ENCODE data around the gene PRPF8. TPM values are rescaled to one million over a fixed set of nuclear protein-coding genes. Genes with fewer than 3 reads are reported as not detected.
A peak's percentile ranks its signal among the peaks of the same experiment; 100 is the strongest.

The PRPF8 gene
- total and polyA plus RNA-seq, 2 of the 8 experiments (the other 6 are each of a cell fraction or from before 2014, with no cell fraction given): 329 to 337 TPM

GRCh38 chr17:1627182-1627981, 57.3 kb downstream of the PRPF8 start:
- Histone ChIP-seq H3K4me3 (ENCODE audit: extremely low read depth in 1 of 4, insufficient read depth in 2 of 4, low read depth in 3 of 4, low read length in 4 of 4) (peak overlapping the region; percentile 67 to 79 (median 68)), H4K20me1 (replicated peaks in 1 of 2; ENCODE audit: control insufficient read depth in 1 of 2, insufficient read depth in 2 of 2, low read length in 2 of 2) (peaks cover 0 to 4% of the 10 kb centered on the region in 2 experiments), H3K9me3 (ENCODE audit: insufficient read depth in 2 of 2, low read depth in 1 of 2, low read length in 1 of 2) (no peaks in the 10 kb centered on the region), H3K27me3 (replicated peaks in 1 of 4; ENCODE audit: control insufficient read depth in 3 of 4, extremely low read depth in 1 of 4, insufficient read depth in 3 of 4, low read length in 3 of 4) (peaks cover 0 to 13% (median 5%) of the 10 kb centered on the region in 4 experiments; a peak in 5 of 7 replicates), H3K27ac (ENCODE audit: low read depth, low read length) (no peak overlapping the region), H3K23me2 (ENCODE audit: low read depth, low read length) (peaks cover 14% of the 10 kb centered on the region), H2BK12ac (ENCODE audit: low read depth, low read length) (no peak overlapping the region), H2AFZ (ENCODE audit: low read length) (peak overlapping the region; percentile 26; the same call in 1 of the 2 replicates), H4K91ac (replicated peaks; ENCODE audit: insufficient read length, low read length) (no peak overlapping the region), H3K4me2 (ENCODE audit: insufficient read depth in 1 of 2, low read depth in 2 of 2, low read length in 2 of 2) (peak overlapping the region; percentile 93 to 100), H2BK120ac (replicated peaks; ENCODE audit: low read depth, low read length) (no peak overlapping the region), H4K8ac (ENCODE audit: extremely low read depth, insufficient read depth, low read length) (peak overlapping the region; percentile 89), H3K18ac (ENCODE audit: extremely low read depth, low read length) (no peak overlapping the region), H2BK15ac (ENCODE audit: low read length) (peak overlapping the region; percentile 90), H3K79me2 (ENCODE audit: control insufficient read depth in 1 of 2, insufficient read depth in 2 of 2, low read length in 2 of 2) (no peaks in the 10 kb centered on the region), H2AK5ac (ENCODE audit: low read depth, low read length) (no peak overlapping the region), H3K56ac (replicated peaks; ENCODE audit: insufficient read length, low read depth, low read length) (no peak overlapping the region), H3K9ac (replicated peaks in 1 of 4; ENCODE audit: extremely low read depth in 1 of 4, low read depth in 3 of 4, low read length in 3 of 4) (no peak overlapping the region), H3K79me1 (ENCODE audit: low read depth, low read length) (no peaks in the 10 kb centered on the region), H3K36me3 (ENCODE audit: control insufficient read depth in 2 of 4, insufficient read depth in 4 of 4, low read length in 3 of 4) (no peaks in the 10 kb centered on the region), H3K23ac (ENCODE audit: insufficient read length) (no peak overlapping the region), H3K4ac (replicated peaks; ENCODE audit: insufficient read length, low read depth, low read length) (no peak overlapping the region), H4K5ac (ENCODE audit: insufficient read length, low read depth, low read length) (no peak overlapping the region), H2BK5ac (ENCODE audit: low read depth, low read length) (no peak overlapping the region), H3K14ac (ENCODE audit: insufficient read length) (no peak overlapping the region), H3K4me1 (replicated peaks in 1 of 4; ENCODE audit: control insufficient read depth in 3 of 4, insufficient read depth in 4 of 4, low read length in 3 of 4) (peaks cover 0 to 7% (median 5%) of the 10 kb centered on the region in 4 experiments; a peak in 6 of 7 replicates), H2BK20ac (ENCODE audit: low read length) (0 out of 2 replicates have a peak overlapping the region, but pooled peaks have one; percentile 22)
- DNase-seq (ENCODE audit: low read depth in 1 of 2, low spot score in 2 of 2) (peak in 1 of 2 experiments; percentile 64), FAIRE-seq (no peak)
- 42% methylated on average over 25 of the region's 39 CpGs; no CpG with 5 or more reads in 1 of the 2 experiments for WGBS, 2 experiments (ENCODE audit: extremely low coverage in 1 of 2, insufficient coverage in 1 of 2, insufficient read length in 1 of 2, insufficient replicate concordance in 2 of 2, low coverage in 1 of 2, low lambda C conversion rate in 2 of 2, missing lambda C conversion rate in 1 of 2)
- TF ChIP-seq POLR2A (IDR thresholded peaks at IDR 0.05; ENCODE audit: control extremely low read depth in 1 of 2, low read depth in 2 of 2, low read length in 2 of 2): no peak
- TF ChIP-seq CEBPB (IDR thresholded peaks at IDR 0.05; ENCODE audit: low read depth, low read length): peak; percentile 83
- ChIA-PET CTCF (ENCODE audit: partially characterized antibody) (interaction anchor here (0.9 to 14.5 kb wide), 9 partner anchors 12 to 94 kb away, joined by 3 to 146 read pairs (median 4); no protein-coding TSS in a partner anchor), POLR2A (ENCODE audit: partially characterized antibody) (interaction anchor here (0.8 to 6.2 kb wide), 10 partner anchors 10 to 111 kb away, joined by 3 to 29 read pairs (median 4); partner anchors contain the start of gene INPP5K)
